GM10248 (cell line): ENCODE results near the gene GIT2.

Experiments
- CTCF ChIA-PET: fragments of 300-600 bp; sonication (Branson Sonifier 250); formaldehyde crosslinking; extraction: SDS; loops from one replicate; lab custom pipeline; 2021; ENCODE audit warnings: antibody characterized with exemption; lab: Yijun Ruan, JAX
- POLR2A ChIA-PET: fragments of 350-650 bp; sonication (Branson Sonifier 250); formaldehyde crosslinking; extraction: SDS; loops from one replicate; lab custom pipeline; 2020; ENCODE audit warnings: antibody characterized with exemption; lab: Yijun Ruan, JAX
- DNase-seq: peaks from one replicate; pipeline ENCODE4 v3.0.0; 2012; ENCODE audit errors: extremely low spot score
- TF ChIP-seq, protein P1 (sequence below): IDR thresholded peaks from 2 replicates; pipeline ENCODE4 v1.5.1; 2012; ENCODE audit warnings: mild to moderate bottlenecking, low read depth; ENCODE audit errors: extremely low read depth, missing control alignments, control extremely low read depth

GIT2 gene

DNA sequence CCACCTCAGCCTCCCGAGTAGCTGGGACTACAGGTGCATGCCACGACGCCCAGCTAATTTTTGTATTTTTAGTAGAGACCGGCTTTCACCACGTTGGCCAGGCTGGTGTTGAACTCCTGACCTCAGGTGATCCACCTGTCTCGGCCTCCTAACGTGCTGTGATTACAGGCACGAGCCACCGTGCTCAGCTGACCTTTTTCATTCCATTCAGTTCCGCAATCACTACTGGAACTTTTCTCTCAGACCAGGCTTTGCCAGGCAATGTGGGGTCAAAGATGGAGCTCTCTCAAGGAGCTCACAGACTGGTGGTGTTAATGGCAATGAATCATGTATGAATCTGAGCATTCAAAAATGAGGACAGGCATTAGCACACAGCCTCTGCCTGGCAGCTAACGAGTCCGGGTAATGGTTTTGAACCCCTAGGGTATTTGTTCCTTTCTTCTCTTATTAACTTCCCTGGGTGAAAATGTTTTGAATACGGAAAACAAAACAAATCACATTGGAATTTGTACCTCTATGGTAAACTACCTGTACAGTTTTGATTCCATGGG lies 105.5 kb downstream of the GIT2 start:
- TF ChIP-seq, protein P1, sequence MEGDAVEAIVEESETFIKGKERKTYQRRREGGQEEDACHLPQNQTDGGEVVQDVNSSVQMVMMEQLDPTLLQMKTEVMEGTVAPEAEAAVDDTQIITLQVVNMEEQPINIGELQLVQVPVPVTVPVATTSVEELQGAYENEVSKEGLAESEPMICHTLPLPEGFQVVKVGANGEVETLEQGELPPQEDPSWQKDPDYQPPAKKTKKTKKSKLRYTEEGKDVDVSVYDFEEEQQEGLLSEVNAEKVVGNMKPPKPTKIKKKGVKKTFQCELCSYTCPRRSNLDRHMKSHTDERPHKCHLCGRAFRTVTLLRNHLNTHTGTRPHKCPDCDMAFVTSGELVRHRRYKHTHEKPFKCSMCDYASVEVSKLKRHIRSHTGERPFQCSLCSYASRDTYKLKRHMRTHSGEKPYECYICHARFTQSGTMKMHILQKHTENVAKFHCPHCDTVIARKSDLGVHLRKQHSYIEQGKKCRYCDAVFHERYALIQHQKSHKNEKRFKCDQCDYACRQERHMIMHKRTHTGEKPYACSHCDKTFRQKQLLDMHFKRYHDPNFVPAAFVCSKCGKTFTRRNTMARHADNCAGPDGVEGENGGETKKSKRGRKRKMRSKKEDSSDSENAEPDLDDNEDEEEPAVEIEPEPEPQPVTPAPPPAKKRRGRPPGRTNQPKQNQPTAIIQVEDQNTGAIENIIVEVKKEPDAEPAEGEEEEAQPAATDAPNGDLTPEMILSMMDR = no peak
- CTCF ChIA-PET = interaction anchor here (1.0 to 1.2 kb wide), 2 partner anchors 9 to 28 kb away, joined by 3 read pairs; no protein-coding TSS in a partner anchor
- POLR2A ChIA-PET = no interaction called here
- no peak for DNase-seq

DNA sequence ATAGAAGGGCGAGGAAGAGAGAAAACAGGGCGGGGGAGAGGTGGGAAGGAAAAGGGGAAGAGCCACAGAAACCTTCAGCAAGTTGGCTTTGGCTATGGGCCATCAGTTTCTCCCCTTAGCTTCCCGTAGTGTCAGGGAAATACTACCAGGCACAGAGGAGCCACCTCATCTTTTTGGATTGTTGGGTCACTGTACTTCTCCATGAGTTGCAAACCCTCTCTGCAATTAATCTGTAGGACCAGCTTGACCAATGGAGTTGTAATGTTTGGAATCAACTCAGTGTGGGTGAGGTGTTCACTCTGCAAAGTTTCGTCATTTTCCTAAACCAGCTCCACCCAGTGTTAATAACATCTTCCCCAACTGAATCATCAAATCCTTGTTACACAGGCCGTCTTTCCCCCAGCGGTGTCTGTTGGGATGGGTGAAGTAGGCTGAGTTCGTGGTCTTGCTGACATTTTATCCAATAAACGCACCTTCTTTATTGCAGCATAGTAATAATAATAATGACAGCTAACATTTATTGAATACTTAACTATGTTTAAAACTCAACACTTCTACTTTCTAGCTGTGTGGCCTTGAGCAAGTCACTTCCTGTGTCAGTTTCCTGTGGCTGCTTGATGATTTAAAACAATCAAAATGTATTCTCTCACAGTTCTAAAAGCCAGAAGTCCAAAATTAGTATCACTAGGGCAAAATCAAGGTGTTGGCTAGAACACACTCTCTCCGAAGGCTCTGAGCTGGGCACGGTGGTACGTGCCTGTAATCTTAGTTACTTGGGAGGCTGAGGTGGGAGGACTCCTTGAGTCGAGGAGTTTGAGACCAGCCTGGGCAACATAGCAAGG lies 107.8 kb downstream of the GIT2 start:
- ChIA-PET POLR2A (no interaction called here), CTCF (interaction anchor here (0.9 to 1.9 kb wide), 3 partner anchors 10 to 43 kb away, joined by 3 to 9 read pairs (median 4); no protein-coding TSS in a partner anchor)
- TF ChIP-seq, protein P1 = no peak
- no peak for DNase-seq

DNA sequence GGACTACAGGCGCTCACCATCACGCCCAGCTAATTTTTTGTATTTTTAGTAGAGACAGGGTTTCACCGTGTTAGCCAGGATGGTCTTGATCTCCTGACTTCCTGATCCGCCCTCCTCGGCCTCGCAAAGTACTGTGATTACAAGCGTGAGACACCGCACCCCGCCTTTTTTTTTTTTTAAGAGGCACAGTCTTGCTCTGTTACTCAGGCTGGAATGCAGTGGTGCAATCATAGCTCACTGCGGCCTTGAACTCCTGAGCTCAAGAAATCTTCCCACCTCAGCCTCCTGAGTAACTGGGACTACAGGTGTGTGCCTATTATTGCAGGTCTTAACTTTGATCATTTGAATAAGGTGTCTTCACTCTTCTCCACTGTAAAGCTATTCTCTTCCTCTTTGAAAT lies 110.6 kb downstream of the GIT2 start:
- POLR2A ChIA-PET = no interaction called here
- no peak for DNase-seq
- TF ChIP-seq, protein P1 = no peak
- CTCF ChIA-PET = interaction anchor here (0.7 to 2.0 kb wide), 5 partner anchors 12 to 80 kb away, joined by 3 to 9 read pairs (median 3); no protein-coding TSS in a partner anchor

DNA sequence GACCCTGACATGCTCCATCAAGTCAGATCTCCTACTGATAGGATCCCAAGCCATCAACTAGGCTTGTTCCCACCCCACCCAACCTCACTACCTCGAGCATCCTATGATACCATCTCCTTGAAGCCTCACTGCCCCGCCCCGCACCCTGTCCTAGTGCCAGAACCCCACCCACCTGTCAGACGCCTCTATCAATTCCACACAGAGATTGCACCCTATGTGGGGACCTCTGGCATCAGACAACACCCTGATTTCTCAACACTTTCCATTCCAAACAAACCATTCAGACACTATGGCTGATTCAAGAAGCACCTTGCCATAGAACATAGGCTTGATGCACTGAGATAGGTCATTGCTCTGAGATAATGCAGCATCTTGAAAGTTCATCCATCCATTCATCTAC lies 112.7 kb downstream of the GIT2 start:
- POLR2A ChIA-PET = no interaction called here
- no peak for DNase-seq
- CTCF ChIA-PET = interaction anchor here (1.0 to 4.4 kb wide), 2 partner anchors 20 to 29 kb away, joined by 3 to 26 read pairs; no protein-coding TSS in a partner anchor
- TF ChIP-seq, protein P1 = no peak

DNA sequence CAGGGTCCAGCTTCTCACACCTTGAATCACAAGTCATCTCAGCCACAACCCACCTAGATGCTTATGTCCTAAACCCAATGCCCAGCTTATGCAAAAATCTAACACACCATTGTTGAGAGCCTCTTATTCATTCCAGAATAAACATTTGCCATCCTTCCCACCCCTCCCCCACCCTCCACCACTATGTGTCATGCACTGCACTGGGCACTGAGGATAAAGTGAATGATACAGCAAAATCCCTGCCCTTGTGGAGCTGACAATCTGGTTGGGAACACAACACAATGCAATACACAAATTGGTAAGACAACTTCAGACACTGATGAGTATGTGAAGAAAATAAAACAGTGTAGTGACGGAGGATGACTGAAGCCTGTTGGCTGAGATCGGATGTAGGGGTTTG lies 114.4 kb downstream of the GIT2 start:
- TF ChIP-seq, protein P1 = no peak
- ChIA-PET CTCF (interaction anchor here (0.7 to 4.4 kb wide), 6 partner anchors 9 to 76 kb away, joined by 3 to 26 read pairs (median 4); no protein-coding TSS in a partner anchor), POLR2A (no interaction called here)
- no peak for DNase-seq

DNA sequence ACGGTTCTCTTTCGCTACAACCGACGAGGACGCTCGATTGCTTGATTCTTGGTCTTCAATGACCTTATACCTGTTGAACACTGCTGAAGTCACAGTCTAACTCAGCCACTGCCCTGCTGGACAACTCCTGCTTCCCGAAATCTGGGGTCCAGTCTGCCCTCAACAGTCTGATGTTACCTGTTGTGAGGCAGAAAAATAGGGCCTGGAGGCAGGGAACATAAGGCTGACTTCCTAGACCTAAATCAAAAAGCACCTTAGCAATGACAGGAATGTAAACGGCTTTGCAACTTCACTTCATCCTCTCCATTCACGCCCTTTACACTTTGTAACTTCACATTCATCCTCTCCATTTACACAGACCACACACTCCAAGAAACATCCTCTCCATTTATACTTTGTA lies 115.2 kb downstream of the GIT2 start:
- TF ChIP-seq, protein P1 = no peak
- ChIA-PET CTCF (interaction anchor here (1.0 to 4.4 kb wide), 4 partner anchors 12 to 76 kb away, joined by 3 to 26 read pairs (median 6); no protein-coding TSS in a partner anchor), POLR2A (no interaction called here)
- DNase-seq = no peak
